Uterus (tissue), 4 donors: ENCODE measurements around the gene RPL37A. TPM values are rescaled to one million over a fixed set of nuclear protein-coding genes. Genes with fewer than 3 reads are reported as not detected.

Source experiments
- DNase-seq, 2 donors: peaks; one replicate each; pipeline ENCODE4 v3.0.0-alpha.2; 2019 to 2020
- H3K27ac ChIP-seq, 2 donors: fragments of 200-600 bp; sonication (generic); 1 replicate in 1 of 2; 2 replicates in 1 of 2; pipeline ENCODE4 v1.5.1; 2016 to 2018
- H3K27me3 ChIP-seq, 2 donors: fragments of 200-600 bp; sonication (generic); one replicate each; pipeline ENCODE4 v1.5.1; 2018 to 2019; ENCODE audit warnings: control low read depth in 1 of 2
- H3K36me3 ChIP-seq, 2 donors: fragments of 200-600 bp; sonication (generic); one replicate each; pipeline ENCODE4 v1.5.1; 2019; ENCODE audit warnings: control low read depth in 1 of 2
- H3K4me1 ChIP-seq, 2 donors: fragments of 200-600 bp; sonication (generic); one replicate each; pipeline ENCODE4 v1.5.1; 2018 to 2019; ENCODE audit warnings: control low read depth in 1 of 2
- H3K4me3 ChIP-seq, 2 donors: fragments of 200-600 bp; sonication (generic); 1 replicate in 1 of 2; 2 replicates in 1 of 2; pipeline ENCODE4 v1.5.1; 2018 to 2019; ENCODE audit warnings: mild to moderate bottlenecking in 1 of 2
- H3K9me3 ChIP-seq, 2 donors: fragments of 200-600 bp; sonication (generic); one replicate each; pipeline ENCODE4 v1.5.1; 2019; ENCODE audit warnings: control low read depth in 1 of 2
- CTCF ChIP-seq, 4 experiments: fragments of 200-600 bp in 2 of 4; fragments of 450-650 bp in 2 of 4; sonication (generic) in 2 of 4; IDR thresholded peaks; one replicate each; pipeline ENCODE4 v1.5.1; 2016 to 2019; ENCODE audit warnings: antibody characterized with exemption in 4 of 4, mild to moderate bottlenecking in 2 of 4, moderate library complexity in 1 of 4
- POLR2A ChIP-seq, 2 donors: fragments of 450-650 bp; IDR thresholded peaks; one replicate each; pipeline ENCODE4 v1.6.1; 2016; ENCODE audit warnings: antibody characterized with exemption in 2 of 2, mild to moderate bottlenecking in 1 of 2, moderate library complexity in 1 of 2
- intact Hi-C: fragments of 100-400 bp; cut with DNase I; formaldehyde crosslinking; loops from one replicate; pipeline ENCODE4 v1.15.1; 2023; ENCODE audit warnings: low total_unique reads
- total RNA-seq, 4 donors: library from RNA; depleted of rRNA in 3 of 4; stranded (reverse); fragments of >200 nt in 3 of 4; gene quantifications; one replicate each; pipeline versions ENCODE4 v1.1.0 to v1.2.4, GENCODE V29; 2014 to 2023
- donor health status: DM: yes; HTN: yes; CAD: no.

The RPL37A gene
- total RNA-seq, 4 donors from 2014 or later, result 716 to 2,917 (median 2,308) TPM

GRCh38 chr2:216504376-216504762, 5.7 kb downstream of the RPL37A start:
- H3K4me1 ChIP-seq, result peaks cover 0 to 16% of the 10 kb centered on the region in 2 donors
- intact Hi-C loops, result no loop called here
- no peak overlapping the region for H3K4me3 ChIP-seq
- H3K36me3 ChIP-seq, result no peaks in the 10 kb centered on the region
- no peak for TF ChIP-seq CTCF (IDR thresholded peaks at IDR 0.05)
- TF ChIP-seq POLR2A (IDR thresholded peaks at IDR 0.05), result no peak
- H3K27ac ChIP-seq, result no peak overlapping the region
- H3K9me3 ChIP-seq, result no peaks in the 10 kb centered on the region
- DNase-seq, result no peak
- H3K27me3 ChIP-seq, result no peaks in the 10 kb centered on the region

GRCh38 chr2:216505133-216506106, 6.8 kb downstream of the RPL37A start:
- intact Hi-C loops, result no loop called here
- no peaks in the 10 kb centered on the region for H3K36me3 ChIP-seq

GRCh38 chr2:216507220-216508160, 8.8 kb downstream of the RPL37A start:
- no peaks in the 10 kb centered on the region for H3K36me3 ChIP-seq
- intact Hi-C loops, result no loop called here
- no peak for DNase-seq
- no peaks in the 10 kb centered on the region for H3K9me3 ChIP-seq
- TF ChIP-seq POLR2A (IDR thresholded peaks at IDR 0.05), result no peak
- TF ChIP-seq CTCF (IDR thresholded peaks at IDR 0.05), result no peak
- H3K4me3 ChIP-seq, result no peak overlapping the region
- peaks cover 0 to 1% of the 10 kb centered on the region in 2 donors for H3K4me1 ChIP-seq
- H3K27me3 ChIP-seq, result no peaks in the 10 kb centered on the region
- H3K27ac ChIP-seq, result no peak overlapping the region

More at GRCh38 chr2:216505133-216506106, 6.8 kb downstream of the RPL37A start:
- Histone ChIP-seq H3K27ac (no peak overlapping the region), H3K27me3 (no peaks in the 10 kb centered on the region), H3K4me3 (no peak overlapping the region), H3K4me1 (peaks cover 0 to 7% of the 10 kb centered on the region in 2 donors), H3K9me3 (no peaks in the 10 kb centered on the region)
- DNase-seq, result no peak
- TF ChIP-seq POLR2A (IDR thresholded peaks at IDR 0.05), result no peak
- no peak for TF ChIP-seq CTCF (IDR thresholded peaks at IDR 0.05)

GRCh38 chr2:216508229-216508628, 9.6 kb downstream of the RPL37A start:
- Histone ChIP-seq H3K9me3 (no peaks in the 10 kb centered on the region), H3K4me3 (no peak overlapping the region), H3K27me3 (no peaks in the 10 kb centered on the region), H3K4me1 (no peaks in the 10 kb centered on the region), H3K27ac (no peak overlapping the region), H3K36me3 (no peaks in the 10 kb centered on the region)
- intact Hi-C loops, result no loop called here
- no peak for DNase-seq
- no peak for TF ChIP-seq CTCF (IDR thresholded peaks at IDR 0.05)
- no peak for TF ChIP-seq POLR2A (IDR thresholded peaks at IDR 0.05)
